Medulla oblongata (tissue), 1 donor: ENCODE results near the gene AP4M1.

Source experiments
- DNase-seq: peaks from one replicate; pipeline ENCODE4 v3.0.0-alpha.2; 2015; ENCODE audit errors: extremely low spot score

AP4M1 gene, protein sequence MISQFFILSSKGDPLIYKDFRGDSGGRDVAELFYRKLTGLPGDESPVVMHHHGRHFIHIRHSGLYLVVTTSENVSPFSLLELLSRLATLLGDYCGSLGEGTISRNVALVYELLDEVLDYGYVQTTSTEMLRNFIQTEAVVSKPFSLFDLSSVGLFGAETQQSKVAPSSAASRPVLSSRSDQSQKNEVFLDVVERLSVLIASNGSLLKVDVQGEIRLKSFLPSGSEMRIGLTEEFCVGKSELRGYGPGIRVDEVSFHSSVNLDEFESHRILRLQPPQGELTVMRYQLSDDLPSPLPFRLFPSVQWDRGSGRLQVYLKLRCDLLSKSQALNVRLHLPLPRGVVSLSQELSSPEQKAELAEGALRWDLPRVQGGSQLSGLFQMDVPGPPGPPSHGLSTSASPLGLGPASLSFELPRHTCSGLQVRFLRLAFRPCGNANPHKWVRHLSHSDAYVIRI

DNA sequence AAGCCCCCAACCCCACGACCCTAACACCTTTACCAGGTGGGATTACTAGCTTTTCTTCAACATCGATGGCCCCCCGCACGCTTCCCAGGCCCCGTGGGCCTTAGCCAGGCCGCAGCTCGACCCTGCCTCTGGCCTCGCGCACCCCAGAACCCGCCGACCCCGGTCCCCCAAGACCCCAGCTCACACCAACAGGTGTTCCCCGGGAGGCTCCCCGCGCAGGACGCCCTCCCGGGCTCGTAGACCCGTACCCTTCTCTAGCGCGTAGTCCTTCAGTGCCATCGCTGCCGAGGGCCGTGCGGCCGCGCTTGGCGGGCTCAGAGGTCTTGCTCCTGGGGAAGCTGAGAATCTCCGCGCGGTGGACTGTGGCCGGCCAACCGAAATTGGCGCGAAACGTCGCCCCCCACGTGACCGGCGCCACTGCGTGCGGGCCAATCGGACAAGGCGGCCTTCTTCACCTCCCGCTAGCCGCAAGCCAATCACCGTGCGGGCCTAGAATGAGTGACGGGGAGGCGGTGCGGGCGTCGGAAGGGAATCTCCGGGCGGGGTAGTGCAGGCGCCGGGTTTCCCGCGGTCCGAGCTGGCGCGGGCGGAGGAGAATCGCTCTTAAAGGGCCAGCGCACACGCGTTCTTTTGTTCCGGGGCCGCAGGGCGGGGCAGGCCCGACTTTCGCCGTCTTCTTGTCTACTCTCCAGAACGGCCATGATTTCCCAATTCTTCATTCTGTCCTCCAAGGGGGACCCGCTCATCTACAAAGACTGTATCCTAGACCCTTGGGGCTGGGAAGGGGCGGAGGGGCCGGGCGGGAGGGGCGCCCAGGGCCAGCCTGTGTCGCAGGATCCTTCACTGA is at the start of gene AP4M1, which contains the start of gene MCM7:
Gene AP4M1 (plus strand): TSS at position 628 of the 847 bp plus-strand sequence. CDS start 72 bp downstream, at position 700.
Gene MCM7 (minus strand): TSS at position 382 of the 847 bp plus-strand sequence. CDS start 103 bp downstream, at position 279.
- peak; percentile 99 for DNase-seq

DNA sequence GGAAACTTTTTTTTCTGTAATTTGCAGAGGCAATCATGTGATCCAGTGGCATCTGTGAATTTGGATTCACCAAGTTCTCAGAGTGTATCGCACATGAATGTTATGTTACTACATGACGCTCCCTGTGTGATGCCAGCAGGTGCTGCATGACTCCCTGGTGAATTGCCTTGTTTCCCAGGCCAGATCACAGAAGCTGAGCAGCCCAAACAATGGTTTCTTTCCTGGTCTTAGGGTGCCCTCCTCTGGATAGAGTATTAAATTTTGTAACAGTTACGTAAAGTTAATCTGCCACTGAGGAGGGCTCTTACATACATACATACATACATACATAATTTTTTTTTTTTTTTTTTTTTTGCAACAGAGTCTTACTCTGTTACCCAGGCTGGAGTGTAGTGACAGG is 48.2 kb upstream of the AP4M1 start:
- peak; percentile 93 for DNase-seq

DNA sequence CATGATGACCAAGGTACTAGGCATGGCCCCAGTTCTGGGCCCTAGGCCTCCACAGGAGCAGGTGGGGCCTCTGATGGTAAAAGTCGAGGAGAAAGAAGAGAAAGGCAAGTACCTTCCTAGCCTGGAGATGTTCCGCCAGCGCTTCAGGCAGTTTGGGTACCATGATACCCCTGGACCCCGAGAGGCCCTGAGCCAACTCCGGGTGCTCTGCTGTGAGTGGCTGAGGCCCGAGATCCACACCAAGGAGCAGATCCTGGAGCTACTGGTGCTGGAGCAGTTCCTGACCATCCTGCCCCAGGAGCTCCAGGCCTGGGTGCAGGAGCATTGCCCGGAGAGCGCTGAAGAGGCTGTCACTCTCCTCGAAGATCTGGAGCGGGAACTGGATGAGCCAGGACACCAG is 44.4 kb upstream of the AP4M1 start:
- no peak for DNase-seq

DNA sequence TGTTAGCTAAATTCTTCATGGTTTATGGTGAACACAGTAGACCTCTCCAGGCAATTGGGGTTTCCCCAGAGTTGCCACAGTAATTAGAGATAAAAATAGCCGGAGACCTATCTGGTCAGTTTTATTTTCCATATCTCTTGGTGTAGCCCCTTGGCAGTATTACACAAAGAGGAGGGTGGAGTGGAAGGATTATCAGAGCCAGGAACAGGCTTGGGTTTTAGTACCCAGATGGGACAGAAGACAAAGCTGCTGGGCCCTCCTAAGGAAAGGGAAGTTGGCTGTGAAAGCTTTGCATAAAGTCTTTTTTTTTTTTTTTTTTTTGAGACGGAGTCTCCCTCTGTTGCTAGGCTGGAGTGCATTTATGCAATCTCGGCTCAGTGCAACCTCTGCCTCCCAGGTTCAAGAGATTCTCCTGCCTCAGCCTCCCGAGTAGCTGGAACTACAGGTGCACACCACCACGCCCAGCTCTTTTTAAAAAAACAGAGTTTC is 42.1 kb upstream of the AP4M1 start:
- no peak for DNase-seq

DNA sequence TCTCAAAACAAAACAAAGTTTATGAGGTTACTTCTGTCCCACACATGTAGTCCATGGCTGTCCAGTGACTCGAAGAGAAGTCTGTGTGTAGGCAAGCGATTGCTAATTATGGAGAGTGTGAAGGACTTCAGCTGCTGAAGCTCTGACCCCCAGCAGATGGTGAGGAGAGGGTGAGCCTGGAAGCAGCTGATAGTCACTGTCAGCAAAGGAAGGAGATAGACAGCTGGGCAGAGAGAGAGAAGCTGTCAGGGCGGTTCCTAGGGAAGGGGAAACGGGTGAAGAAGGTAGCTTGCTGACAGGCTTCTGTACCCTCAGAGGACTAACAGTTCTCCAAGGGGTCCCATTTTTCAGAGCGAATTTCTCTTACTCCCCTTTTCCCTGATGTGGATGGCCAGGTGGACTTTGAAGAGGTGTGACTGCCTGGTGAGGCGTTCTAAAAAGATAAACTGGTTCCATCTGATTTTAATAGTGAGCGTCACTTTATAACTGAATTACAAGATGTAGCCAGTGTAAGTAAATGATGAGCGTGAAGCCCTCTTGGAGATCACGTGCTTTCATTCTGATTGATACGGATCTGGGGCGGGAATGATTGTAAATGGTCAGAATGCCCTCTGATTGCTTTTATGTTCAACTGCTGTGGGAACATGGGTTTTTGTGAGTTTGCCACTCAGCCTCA is 39.8 kb upstream of the AP4M1 start:
- no peak for DNase-seq

GRCh38 chr7:100063376-100063775 is 38.1 kb upstream of the AP4M1 start:
- no peak for DNase-seq

- no peak for DNase-seq
Measured at GRCh38 chr7:100064162-100064561, 37.3 kb upstream of the AP4M1 start.

DNA sequence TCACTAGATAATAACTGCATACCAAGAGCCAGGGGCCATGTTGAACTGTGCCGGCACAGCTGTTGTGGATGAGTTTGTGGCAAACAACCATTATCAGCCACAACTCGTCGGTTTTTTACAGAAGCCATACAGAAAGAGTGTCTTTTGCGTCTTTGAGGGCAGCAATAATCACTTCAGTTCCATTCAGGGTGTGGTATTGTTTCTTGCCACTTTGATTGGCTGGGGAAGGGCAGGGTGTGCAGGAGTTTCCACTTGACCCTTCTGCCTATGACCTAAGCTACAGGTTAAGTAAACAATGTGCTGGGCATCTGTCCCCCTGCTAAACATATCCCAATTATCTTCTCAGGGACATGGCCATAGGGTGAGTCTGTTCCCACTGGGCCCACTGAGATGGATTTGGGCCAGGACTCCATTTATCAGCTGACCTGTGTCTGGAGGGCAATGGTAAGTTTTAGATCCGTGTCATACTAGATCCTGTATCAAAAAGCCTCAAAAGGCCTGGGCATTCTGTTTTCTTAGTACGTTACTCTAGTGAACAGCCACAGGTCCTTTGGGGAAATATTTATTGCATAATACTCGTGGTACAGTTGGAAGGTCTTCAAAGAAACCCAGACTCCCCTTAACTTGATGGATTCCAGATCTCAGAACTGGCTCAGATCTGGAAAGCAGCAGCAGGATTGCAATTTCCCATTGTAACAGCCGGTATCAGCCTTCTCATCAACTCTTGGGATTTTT is 35.8 kb upstream of the AP4M1 start:
- no peak for DNase-seq

DNA sequence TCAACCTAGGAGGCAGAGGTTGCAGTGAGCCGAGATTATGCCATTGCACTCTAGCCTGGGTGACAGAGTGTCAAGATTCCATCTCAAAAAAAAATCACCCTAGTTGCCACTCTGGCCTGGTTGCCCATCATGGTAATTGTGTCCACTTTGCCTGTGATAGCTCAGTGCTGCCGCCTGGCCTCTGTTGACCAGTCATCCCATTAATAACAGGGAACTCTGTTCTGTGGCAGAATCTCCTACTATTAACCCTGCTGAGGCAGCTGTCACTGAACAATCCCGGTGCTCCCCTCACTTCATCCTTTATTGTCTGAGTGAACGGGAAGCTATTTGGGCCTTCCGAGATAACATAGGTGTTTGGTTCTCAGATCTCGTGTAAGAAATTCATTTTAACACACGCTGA is 34.5 kb upstream of the AP4M1 start:
- no peak for DNase-seq

DNA sequence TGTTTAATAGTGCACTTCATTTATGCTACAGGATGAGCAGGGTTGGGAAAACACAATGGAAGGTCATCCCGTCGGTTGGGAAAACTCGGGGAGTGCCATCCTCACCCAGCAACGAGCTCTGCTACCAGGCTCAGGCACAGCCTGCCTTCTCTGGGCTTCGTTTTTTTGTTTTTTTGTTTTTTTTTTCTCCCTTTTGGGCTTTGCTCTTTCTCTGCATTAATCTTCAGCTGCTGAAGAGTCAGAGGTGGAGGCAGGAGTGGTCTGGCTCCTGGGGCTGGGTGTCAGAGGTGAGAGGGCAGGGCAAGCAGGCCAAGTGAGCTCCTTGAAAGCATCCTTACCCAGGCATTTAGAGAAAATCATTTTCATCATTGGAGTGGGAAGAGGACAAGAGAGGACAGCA is 31.5 kb upstream of the AP4M1 start:
- DNase-seq, result no peak

- no peak for DNase-seq
Measured at GRCh38 chr7:100071018-100071723, 30.3 kb upstream of the AP4M1 start.

GRCh38 chr7:100072462-100072861 is 29.0 kb upstream of the AP4M1 start:
- DNase-seq, result no peak

DNA sequence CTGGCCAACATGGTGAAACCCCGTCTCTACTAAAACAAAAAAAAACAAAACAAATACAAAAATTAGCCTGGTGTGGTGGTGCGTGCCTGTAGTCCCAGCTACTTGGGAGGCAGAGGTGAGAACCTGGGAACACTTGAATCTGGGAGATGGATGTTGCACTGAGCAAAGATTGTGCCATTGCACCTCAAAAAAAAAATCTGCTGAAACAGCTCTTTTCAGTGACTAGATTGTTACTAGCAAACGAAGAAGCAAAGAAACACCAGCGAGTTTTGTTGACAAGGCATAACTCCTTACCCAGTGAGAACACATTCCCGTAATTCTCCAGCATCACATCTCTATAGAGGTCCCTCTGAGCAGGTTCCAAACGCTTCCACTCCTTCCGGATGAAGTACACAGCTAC is 26.6 kb upstream of the AP4M1 start:
- DNase-seq, result no peak

- DNase-seq, result no peak
Measured at GRCh38 chr7:100075418-100075817, 26.0 kb upstream of the AP4M1 start.

DNA sequence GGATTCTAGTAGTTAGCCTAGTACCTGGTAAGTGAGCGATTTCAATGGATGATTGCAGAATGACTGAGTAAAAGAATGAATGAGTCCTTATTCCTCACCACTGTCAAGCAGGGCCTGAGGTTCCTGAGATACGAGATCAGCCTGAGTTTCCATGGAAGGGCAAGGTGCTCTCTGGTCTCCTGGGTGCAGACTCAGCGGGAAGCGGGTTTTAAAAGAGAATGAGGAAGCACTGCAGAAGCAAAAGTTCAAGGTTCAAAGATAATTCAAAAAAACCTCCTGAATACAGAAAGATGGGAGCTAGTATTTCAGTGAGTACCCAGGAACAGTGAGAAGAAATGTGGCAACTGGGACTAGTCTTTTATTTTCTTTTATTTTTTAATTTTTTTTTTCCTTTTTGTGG is 24.2 kb upstream of the AP4M1 start:
- DNase-seq, result no peak

- peak; percentile 93 for DNase-seq
Measured at GRCh38 chr7:100079024-100079560, 22.4 kb upstream of the AP4M1 start.

DNA sequence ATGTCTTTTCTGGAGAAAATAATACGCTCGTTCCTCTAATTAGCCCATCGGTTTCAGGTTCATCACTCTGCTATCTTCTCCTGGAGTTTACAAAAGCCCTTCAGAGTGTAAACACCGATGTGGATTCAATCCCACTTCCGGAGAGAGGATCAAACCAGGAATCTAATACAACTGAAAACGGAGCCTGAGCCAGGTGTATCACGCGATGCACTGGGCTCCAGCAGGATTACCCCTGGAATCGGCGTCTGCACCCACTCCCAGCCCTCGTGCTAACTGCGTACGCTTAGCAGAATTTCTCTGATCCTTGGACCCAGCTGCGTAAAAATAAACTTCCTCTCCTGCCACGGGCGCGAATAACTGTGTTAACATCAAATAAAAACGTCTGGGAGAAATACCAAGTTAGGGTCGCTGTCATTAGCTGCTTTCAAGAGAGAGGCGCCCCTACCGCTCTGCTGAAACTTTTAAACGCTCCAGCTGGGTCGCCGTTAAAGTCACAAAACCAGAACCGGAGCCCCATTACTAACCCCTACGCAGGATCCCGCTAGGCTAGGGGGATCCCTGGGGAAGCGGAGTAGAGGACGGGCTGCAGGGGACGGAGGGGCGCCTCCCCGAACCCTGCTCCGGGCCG is 20.4 kb upstream of the AP4M1 start:
- DNase-seq, result no peak

GRCh38 chr7:100081535-100082102 is 19.8 kb upstream of the AP4M1 start, which contains the start of gene ZNF3:
Gene ZNF3, minus strand, starts transcription at chr7:100081723. Its CDS starts 4,366 bp downstream, at chr7:100077357.
- DNase-seq, result peak; percentile 100

DNA sequence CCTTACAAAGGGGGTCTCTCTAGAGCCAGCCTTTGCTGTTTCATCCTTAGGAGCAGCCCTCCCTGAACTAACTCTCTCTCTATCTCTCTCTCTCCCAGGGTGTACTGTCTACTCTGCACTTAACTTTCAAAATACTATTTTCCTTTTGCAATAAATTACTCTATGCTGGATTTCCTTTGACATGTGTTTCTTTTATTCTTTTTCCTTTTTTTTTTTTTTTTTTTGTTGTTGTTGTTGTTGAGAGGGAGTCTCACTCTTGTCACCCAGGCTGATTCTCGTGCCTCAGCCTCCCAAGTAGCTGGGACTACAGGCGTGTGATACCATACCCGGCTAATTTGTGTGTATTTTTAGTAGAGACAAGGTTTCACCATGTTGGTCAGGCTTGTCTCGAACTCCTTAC is 18.5 kb upstream of the AP4M1 start:
- DNase-seq, result no peak
